Measurements from ENCODE around the gene FLRT3. TPM values are rescaled to one million over a fixed set of nuclear protein-coding genes. Genes with fewer than 3 reads are reported as not detected.

The FLRT3 gene
- not detected for total RNA-seq

DNA sequence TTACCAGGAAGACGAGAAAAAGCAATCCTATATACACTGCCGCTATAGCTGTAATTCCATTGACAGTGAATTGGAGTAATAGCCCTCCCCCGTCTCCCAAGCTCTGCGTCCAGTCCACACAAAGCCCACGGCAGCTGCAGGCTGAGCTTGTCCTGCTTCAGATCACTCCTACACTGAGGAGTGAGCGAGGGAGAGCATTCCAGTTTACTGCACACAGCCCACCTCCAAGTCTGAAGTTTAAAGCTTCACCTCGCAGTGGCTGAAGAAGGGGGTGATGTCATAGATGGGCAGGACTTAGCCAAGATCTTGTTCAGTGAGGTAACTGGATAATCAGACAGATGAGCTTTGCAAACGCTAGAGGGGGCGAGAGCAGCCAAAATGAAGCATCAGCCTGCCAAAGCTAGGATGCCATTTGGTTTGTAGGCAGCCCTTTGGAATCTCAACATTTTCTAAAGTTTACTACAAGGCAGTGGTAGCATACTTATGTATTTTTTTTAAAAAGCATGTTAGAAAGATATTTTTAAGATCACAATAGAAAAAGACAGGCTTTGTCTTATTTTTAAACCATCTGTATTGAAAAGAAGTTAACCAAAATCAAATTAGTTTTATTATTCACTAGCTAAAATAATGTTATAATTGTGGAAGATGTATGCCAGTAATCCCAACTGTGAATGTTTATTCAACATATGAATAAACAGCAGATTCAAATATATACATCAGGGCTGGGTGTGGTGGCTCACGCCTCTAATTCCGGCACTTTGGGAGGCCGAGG is at the start of gene FLRT3:
TSS of gene FLRT3 (minus strand) at position 213 of the 772 bp plus-strand sequence. CDS start 10,106 bp downstream, outside the sequence.
- H3K36me3 Mint-ChIP-seq (ENCODE audit: low read depth) = no peaks in the 10 kb centered on the region
- CTCF ChIA-PET = no interaction called here

DNA sequence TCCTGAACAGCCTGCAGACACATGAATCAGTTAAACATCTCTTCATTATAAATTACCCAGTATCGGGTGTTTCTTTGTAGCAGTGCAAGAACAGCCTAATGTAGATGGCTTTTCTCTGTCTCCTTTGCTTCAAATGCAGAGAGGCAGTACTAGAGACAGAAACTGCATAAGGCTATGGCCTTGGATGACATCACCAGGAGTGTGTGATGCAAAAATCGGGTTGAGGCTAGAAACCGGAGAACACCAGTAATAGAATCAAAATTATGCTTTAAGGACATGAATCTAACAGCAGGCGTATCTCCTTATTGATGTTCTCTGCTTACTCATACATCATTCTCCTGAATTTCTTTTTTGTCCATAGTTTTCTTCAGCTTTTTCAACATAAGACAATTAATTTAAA is 49.3 kb upstream of the FLRT3 start:
- Mint-ChIP-seq H3K4me3 (no peak overlapping the region), H3K36me3 (ENCODE audit: low read depth) (no peaks in the 10 kb centered on the region), H3K27me3 (no peaks in the 10 kb centered on the region), H3K27ac (no peak overlapping the region), H3K4me1 (no peaks in the 10 kb centered on the region), H3K9me3 (peaks cover 11% of the 10 kb centered on the region)
- CTCF ChIA-PET = no interaction called here
- no peak for DNase-seq
- POLR2A ChIA-PET = no interaction called here

More for the DNA sequence above, at the start of gene FLRT3:
- no peaks in the 10 kb centered on the region for H3K4me1 Mint-ChIP-seq
- peaks cover 3% of the 10 kb centered on the region for H3K9me3 Mint-ChIP-seq
- no peak within 1 kb of the TSS for H3K27ac Mint-ChIP-seq
- no peak for DNase-seq
- no peak within 1 kb of the TSS for H3K4me3 Mint-ChIP-seq
- no peaks in the 10 kb centered on the region for H3K27me3 Mint-ChIP-seq
- POLR2A ChIA-PET = no interaction called here

DNA sequence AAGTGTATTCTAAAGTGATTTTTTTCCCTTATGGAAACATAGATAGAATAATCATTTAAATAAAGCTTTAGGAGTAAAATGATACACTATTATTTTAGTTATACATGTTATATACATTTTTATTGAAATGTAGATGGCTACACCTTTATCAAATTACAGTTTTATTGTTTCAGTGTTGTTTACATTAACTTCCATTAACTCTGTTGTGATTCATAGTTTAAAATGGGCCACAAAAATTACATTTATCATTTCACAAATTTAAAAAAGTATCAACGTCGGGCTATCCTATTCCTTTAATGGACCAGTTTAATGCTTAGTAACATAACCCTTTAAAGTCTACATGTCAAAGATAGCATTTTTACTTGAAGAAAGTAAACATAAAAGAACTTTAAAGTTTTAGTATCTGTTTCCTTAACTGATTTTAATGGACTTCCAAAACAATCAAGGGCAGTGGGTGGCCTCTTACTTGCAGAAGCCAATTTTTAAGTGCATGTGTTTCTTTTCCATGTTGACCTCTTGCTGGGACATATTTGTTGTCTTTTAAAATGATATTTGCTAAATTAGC is 47.8 kb upstream of the FLRT3 start:
- Mint-ChIP-seq H3K36me3 (ENCODE audit: low read depth) (no peaks in the 10 kb centered on the region), H3K27ac (no peak overlapping the region), H3K27me3 (no peaks in the 10 kb centered on the region), H3K9me3 (peaks cover 12% of the 10 kb centered on the region), H3K4me3 (no peak overlapping the region), H3K4me1 (no peaks in the 10 kb centered on the region)
- CTCF ChIA-PET = no interaction called here
- POLR2A ChIA-PET = no interaction called here
- DNase-seq = no peak

DNA sequence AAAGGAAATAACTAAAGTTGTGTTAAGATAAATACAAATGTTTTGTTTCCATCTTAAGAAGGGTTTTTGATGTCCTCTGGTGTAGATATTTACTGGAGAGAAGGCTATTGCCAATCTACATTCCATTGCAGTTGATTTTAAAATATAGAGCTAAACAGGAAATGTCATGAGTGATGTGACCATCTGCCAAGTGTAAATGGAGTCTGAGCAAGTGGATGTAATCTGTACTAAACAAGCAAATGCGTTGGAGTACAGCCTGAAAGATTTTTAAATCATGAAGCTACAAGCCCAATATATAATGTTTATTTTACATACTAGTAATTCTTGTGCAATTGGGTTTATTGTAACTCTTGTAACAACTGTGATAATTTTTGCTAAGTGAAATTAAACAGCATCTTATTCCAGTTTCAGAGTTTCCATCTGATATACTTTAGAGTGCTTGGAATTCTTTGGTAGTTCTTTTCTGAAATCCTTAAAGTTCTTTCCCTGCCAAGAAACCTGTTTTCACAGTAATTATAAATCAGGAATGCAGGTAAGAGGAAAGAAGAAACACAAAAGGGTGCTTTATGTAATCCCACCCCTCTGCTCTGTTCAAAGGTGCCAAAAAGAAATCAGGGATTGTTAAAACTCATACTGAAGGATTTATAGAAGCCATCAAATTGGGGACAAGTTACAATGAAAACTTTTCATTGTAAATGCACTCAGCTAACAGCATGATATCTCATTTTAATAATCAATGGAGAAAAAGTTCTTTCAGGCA is 47.2 kb upstream of the FLRT3 start:
- CTCF ChIA-PET = no interaction called here
- Mint-ChIP-seq H3K27me3 (no peaks in the 10 kb centered on the region), H3K4me3 (no peak overlapping the region), H3K27ac (no peak overlapping the region), H3K4me1 (no peaks in the 10 kb centered on the region), H3K9me3 (peaks cover 12% of the 10 kb centered on the region), H3K36me3 (ENCODE audit: low read depth) (no peaks in the 10 kb centered on the region)
- POLR2A ChIA-PET = no interaction called here
- DNase-seq = no peak

DNA sequence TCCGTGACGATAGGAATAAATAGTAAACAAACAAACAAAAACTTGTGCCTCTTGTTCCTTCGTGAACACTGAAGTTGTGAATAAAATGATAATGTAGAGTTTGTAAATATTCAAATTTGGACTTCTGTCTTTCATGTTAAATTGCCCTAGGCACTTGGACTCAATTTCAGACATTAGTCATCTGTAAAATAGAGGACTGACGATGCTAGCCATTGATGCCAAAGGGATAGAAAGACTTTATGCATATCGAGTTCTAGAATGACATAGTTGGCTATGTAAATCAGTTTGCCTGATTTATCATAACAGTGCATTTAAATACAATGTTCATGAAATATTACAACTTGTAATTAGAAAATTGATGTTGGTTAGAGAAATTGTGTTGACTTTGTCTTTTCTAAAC is 45.9 kb upstream of the FLRT3 start:
- no peak overlapping the region for H3K4me3 Mint-ChIP-seq
- H3K27me3 Mint-ChIP-seq = no peaks in the 10 kb centered on the region
- no peaks in the 10 kb centered on the region for H3K4me1 Mint-ChIP-seq
- DNase-seq = no peak
- CTCF ChIA-PET = no interaction called here
- POLR2A ChIA-PET = no interaction called here
- H3K27ac Mint-ChIP-seq = no peak overlapping the region
- H3K36me3 Mint-ChIP-seq (ENCODE audit: low read depth) = no peaks in the 10 kb centered on the region
- H3K9me3 Mint-ChIP-seq = peaks cover 8% of the 10 kb centered on the region

DNA sequence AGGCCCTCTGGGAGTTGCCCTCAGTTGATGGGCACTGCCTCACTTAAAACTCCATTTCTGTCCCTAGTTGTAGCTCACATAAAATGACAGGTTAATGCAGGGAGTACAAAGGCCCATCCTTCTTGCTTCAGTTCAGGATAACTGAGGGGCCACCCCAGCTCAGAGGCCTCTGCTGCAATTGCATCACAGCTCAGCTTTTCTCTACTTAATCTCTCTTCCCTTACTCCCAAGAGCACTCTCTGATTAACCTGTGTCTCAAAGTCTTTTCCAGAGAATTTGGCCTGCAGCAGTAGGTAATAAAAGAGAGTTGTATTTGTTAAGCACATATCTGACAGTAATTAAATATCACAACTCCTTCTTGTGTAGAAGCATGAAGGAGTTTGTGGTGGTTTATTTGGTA is 40.9 kb upstream of the FLRT3 start:
- H3K9me3 Mint-ChIP-seq = peaks cover 9% of the 10 kb centered on the region
- ChIA-PET CTCF (no interaction called here), POLR2A (no interaction called here)

DNA sequence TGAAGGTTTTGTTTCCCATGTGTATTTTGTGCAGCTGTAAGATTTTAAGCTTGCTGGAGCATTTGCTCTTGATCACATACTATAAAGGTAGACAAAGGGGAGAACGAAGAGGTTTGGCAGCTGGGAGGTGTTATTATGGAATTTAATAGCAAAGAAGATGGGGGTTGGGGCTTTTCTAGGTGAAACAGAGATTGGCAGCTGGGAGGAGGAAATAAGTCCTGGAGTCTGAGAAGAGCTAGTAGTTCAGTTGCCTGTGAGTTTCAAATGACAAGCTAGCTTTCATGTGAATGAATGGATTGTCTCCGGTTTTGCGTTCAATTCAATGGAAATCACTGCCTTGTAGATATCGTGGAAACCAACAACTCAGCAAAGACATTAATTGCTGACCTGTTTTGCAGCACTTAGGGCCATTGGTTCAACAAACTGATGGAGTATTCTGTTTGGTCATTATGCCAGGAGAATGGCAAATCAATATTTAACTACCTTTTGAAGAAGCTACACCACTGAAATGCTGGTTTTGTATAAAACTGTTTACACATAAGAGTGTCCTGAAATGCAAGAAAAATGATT is 38.1 kb upstream of the FLRT3 start:
- H3K4me1 Mint-ChIP-seq = no peaks in the 10 kb centered on the region
- H3K27ac Mint-ChIP-seq = no peak overlapping the region
- H3K27me3 Mint-ChIP-seq = no peaks in the 10 kb centered on the region
- H3K9me3 Mint-ChIP-seq = peaks cover 4% of the 10 kb centered on the region
- no peak overlapping the region for H3K4me3 Mint-ChIP-seq
- CTCF ChIA-PET = no interaction called here
- POLR2A ChIA-PET = no interaction called here
- no peak for DNase-seq
- H3K36me3 Mint-ChIP-seq (ENCODE audit: low read depth) = no peaks in the 10 kb centered on the region

More for the DNA sequence above, 40.9 kb upstream of the FLRT3 start:
- Mint-ChIP-seq H3K27me3 (no peaks in the 10 kb centered on the region), H3K36me3 (ENCODE audit: low read depth) (no peaks in the 10 kb centered on the region), H3K4me3 (no peak overlapping the region), H3K4me1 (no peaks in the 10 kb centered on the region), H3K27ac (no peak overlapping the region)
- no peak for DNase-seq

DNA sequence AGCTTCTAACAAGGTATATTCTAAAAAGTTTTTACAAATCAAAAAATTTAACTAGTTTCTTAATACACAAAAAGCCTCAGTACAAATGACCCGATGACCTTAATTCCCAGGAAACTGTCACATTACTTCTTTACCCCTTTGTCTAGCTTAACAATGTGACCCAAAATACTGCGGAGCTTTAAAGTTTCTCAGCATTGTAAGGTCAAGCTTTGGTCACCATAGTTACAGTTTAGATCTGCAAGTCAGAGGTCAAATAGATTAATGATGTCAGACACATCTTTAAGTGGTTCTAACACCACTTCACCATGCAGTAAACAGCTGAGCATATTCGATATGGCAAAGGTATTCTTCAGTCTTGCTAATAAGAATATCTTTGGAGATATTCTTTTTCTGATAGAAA is 36.8 kb upstream of the FLRT3 start:
- DNase-seq = no peak
- ChIA-PET CTCF (no interaction called here), POLR2A (no interaction called here)
- no peaks in the 10 kb centered on the region for H3K4me1 Mint-ChIP-seq
- H3K27me3 Mint-ChIP-seq = no peaks in the 10 kb centered on the region
- H3K4me3 Mint-ChIP-seq = no peak overlapping the region
- no peak overlapping the region for H3K27ac Mint-ChIP-seq
- no peaks in the 10 kb centered on the region for H3K36me3 Mint-ChIP-seq (ENCODE audit: low read depth)
- H3K9me3 Mint-ChIP-seq = peaks cover 4% of the 10 kb centered on the region

DNA sequence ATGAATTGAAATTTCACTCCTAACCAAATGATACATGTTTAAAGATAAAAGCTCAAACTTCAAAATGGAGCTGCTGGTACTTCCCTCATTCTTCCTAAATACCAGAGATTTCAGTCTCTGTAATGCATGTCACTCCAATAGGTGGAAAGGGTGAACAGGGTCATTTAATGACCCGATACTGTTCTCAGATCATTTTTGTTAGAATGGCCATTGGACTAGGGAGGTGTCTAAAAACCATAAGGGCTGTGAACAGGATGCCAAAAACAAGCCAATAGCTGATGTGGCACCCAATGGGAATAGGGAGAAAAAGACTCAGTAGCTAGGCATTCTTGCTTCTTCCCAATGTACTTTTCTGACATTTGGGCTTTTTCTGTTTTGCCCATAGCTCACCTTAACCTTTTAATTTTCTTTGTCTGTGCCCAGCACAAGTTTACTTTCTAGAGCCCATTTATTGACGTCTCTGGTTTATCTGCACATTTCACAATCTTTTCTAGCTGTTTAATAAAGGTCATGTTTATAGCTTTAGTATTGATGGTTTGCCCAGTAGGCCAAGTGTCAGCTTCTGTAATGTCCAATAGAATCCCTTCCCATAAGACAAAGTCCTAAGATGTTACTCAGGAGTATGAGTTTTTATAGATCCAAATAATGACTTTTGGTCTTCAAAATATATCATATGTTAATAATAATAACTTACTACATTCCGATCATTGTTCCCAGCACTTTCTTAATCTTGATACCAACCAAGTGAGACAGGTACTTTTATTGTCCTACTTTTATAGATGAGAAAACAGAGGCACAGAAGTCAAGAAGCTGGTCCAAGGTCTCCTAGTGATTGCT is 24.3 kb upstream of the FLRT3 start:
- H3K9me3 Mint-ChIP-seq = peaks cover 21% of the 10 kb centered on the region
- H3K27me3 Mint-ChIP-seq = no peaks in the 10 kb centered on the region
- no peak overlapping the region for H3K27ac Mint-ChIP-seq
- ChIA-PET POLR2A (no interaction called here), CTCF (no interaction called here)
- no peak overlapping the region for H3K4me3 Mint-ChIP-seq
- H3K4me1 Mint-ChIP-seq = no peaks in the 10 kb centered on the region
- no peaks in the 10 kb centered on the region for H3K36me3 Mint-ChIP-seq (ENCODE audit: low read depth)
- DNase-seq = no peak

DNA sequence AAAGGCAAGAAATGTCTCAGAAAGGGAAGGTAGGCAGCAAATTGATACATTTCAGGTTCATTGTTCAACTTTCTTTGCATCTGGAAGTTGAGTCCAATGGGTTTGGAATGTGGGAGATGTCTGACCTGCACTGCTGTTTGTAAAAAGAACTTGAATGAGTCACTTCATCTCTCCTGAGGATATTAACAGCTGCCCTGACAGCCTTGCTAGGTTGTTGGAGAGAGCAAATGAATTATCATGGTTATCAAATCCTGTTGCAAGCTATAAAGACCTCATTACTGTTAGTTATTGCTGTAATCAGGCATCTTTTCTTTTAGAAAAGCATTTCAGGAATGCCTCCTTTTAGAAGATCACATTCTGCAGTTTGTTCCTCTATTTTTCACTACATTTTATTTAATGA is 23.0 kb upstream of the FLRT3 start:
- CTCF ChIA-PET = no interaction called here
- H3K9me3 Mint-ChIP-seq = peaks cover 19% of the 10 kb centered on the region
- H3K4me3 Mint-ChIP-seq = no peak overlapping the region
- H3K4me1 Mint-ChIP-seq = no peaks in the 10 kb centered on the region
- POLR2A ChIA-PET = no interaction called here
- no peaks in the 10 kb centered on the region for H3K36me3 Mint-ChIP-seq (ENCODE audit: low read depth)
- H3K27ac Mint-ChIP-seq = no peak overlapping the region
- DNase-seq = no peak
- H3K27me3 Mint-ChIP-seq = no peaks in the 10 kb centered on the region

DNA sequence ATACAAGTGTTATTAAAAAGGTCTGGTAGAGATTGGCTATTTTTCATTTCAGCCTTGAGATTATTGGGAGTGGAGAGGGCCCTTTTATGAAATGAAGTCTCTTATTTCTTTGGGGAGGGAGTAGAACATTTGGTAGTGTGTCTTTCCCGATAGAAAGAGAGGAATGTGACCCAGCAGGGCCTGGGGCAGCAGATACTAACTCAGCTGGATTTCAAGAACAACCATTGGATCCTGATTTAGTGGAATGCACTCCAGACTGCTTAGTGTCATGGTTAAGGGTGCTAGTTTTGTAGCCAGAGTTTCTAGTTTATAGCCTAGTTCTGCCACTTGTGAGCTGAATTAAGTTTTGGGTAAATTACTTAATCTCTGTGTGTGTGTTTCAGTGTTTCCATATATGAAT is 18.4 kb upstream of the FLRT3 start:
- H3K4me3 Mint-ChIP-seq = no peak overlapping the region
- H3K36me3 Mint-ChIP-seq (ENCODE audit: low read depth) = no peaks in the 10 kb centered on the region
- ChIA-PET POLR2A (no interaction called here), CTCF (no interaction called here)
- no peaks in the 10 kb centered on the region for H3K27me3 Mint-ChIP-seq
- no peak overlapping the region for H3K27ac Mint-ChIP-seq
- H3K4me1 Mint-ChIP-seq = no peaks in the 10 kb centered on the region
- no peak for DNase-seq
- peaks cover 9% of the 10 kb centered on the region for H3K9me3 Mint-ChIP-seq

DNA sequence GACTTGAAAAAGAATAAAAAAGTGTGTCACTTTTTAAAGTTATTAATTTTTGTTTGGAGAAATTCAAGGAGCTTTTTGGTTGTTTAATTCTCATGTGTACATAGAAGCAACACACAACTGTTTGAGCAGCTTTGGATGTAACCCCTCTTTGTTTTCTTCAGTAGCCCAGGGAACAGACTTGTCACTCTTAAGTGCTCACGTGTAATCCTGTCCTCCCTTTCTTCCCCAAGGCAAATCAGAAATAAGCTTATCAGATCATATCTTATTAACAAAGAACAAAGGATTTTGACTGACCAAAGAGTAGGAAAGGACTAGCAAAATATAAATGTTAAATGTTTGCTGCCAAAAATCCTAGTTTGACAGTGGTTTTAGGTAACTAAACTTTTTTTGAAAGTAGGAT is 7.3 kb upstream of the FLRT3 start:
- CTCF ChIA-PET = no interaction called here
- H3K4me3 Mint-ChIP-seq = no peak overlapping the region
- no peaks in the 10 kb centered on the region for H3K27me3 Mint-ChIP-seq
- H3K27ac Mint-ChIP-seq = no peak overlapping the region
- H3K4me1 Mint-ChIP-seq = no peaks in the 10 kb centered on the region
- no peaks in the 10 kb centered on the region for H3K36me3 Mint-ChIP-seq (ENCODE audit: low read depth)
- peaks cover 14% of the 10 kb centered on the region for H3K9me3 Mint-ChIP-seq
- POLR2A ChIA-PET = no interaction called here
- no peak for DNase-seq

DNA sequence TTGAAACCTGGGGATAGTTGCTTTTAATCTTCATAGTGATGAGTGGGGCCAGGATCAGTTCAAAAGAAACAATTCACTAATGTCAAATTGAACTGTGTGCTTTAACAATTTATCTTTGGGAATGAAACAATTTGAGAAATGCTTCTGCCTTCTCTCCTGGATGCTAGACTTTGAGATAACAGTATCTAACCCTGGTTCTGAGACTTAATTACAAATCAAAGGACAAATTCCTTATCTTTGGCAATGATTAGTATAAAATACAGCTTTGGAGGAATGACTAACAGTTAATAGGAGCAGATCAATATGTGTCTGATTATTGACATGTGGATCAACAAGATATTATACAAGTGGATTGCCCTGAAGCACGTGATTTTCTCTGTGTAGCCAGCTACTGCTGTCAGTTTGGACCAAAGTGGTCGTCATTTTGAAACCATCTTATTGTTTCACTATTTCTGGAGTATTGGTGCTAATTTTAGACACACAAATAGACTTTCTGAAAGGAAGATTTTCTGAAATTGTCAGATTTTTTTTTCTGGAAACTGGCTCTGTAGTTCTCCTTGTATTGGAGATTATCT is 6.2 kb upstream of the FLRT3 start:
- CTCF ChIA-PET = no interaction called here
- no peak overlapping the region for H3K27ac Mint-ChIP-seq
- POLR2A ChIA-PET = no interaction called here

More for the DNA sequence above, 6.2 kb upstream of the FLRT3 start:
- no peak overlapping the region for H3K4me3 Mint-ChIP-seq
- no peaks in the 10 kb centered on the region for H3K27me3 Mint-ChIP-seq
- H3K9me3 Mint-ChIP-seq = peaks cover 14% of the 10 kb centered on the region
- no peak for DNase-seq
- H3K36me3 Mint-ChIP-seq (ENCODE audit: low read depth) = no peaks in the 10 kb centered on the region
- no peaks in the 10 kb centered on the region for H3K4me1 Mint-ChIP-seq
